PFSK-1 (cell line): ENCODE data around the gene IMPA2.

ENCODE experiments used
- REST ChIP-seq, 2 experiments: IDR thresholded peaks; 2 replicates each; pipeline versions ENCODE4 v1.6.1 to v1.8.0; 2011 to 2012; ENCODE audit warnings: low read depth in 2 of 2, low read length in 2 of 2, control low read depth in 1 of 2, inconsistent platforms in 1 of 2, mild to moderate bottlenecking in 1 of 2, moderate library complexity in 1 of 2; ENCODE audit not compliant: insufficient read depth in 1 of 2
- SIN3A ChIP-seq: IDR thresholded peaks from 2 replicates; pipeline ENCODE4 v1.6.1; 2012; ENCODE audit warnings: mild to moderate bottlenecking, low read length, moderate library complexity, borderline replicate concordance; ENCODE audit not compliant: insufficient read depth
- TAF1 ChIP-seq: IDR thresholded peaks from 2 replicates; pipeline ENCODE4 v1.6.1; 2012; ENCODE audit warnings: low read length, control low read depth, borderline replicate concordance; ENCODE audit not compliant: insufficient read depth

DNA sequence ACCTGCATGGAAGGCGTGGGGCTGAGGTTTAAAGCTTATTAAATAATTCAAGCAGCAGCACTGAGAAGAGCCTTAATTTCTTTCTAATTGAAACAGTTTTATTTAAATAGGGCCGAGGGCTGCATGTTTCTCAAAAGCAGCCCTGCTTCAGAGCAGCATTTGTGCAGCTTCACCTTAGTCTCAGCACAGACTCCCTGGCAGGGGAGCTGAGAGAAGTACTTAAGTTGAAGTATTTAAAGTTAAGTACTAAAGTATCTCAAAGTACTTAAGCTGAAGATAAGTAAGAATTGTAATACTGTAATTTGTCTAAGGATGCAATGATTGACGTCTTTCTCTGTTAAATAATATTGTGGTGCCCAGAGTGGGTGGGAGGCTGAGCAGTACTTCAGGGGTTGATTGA, 31.4 kb downstream of the IMPA2 start:
- TF ChIP-seq REST (IDR thresholded peaks at IDR 0.05; ENCODE audit: insufficient read depth in 1 of 2, low read depth in 2 of 2, low read length in 2 of 2) = no peak
- TF ChIP-seq TAF1 = no peak
- TF ChIP-seq SIN3A = no peak
